ENCODE results near the gene ARHGAP6.

- TF ChIP-seq POLR2A (IDR thresholded peaks at IDR 0.05; ENCODE audit: low read depth, low read length) (no peak), TAF1 (IDR thresholded peaks at IDR 0.05; ENCODE audit: borderline replicate concordance, low read depth, low read length) (no peak)
These were observed 242.3 kb downstream of the ARHGAP6 start for GRCh38 chrX:11423362-11423818.

Measured in GM12892 (cell line).